Right lung (tissue), 5 donors: Measurements from ENCODE around the gene SATB2. TPM values are rescaled to one million over a fixed set of nuclear protein-coding genes. Genes with fewer than 3 reads are reported as not detected.

Experiments used
- DNase-seq, 2 donors: peaks; one replicate each; pipeline ENCODE4 v3.0.0-alpha.2; 2013
- polyA plus RNA-seq, 5 donors: library from polyadenylated mRNA; unstranded; fragments of 120-200 nt; gene quantifications; one replicate each; pipeline versions ENCODE4 v1.2.1 to v1.2.3, GENCODE V29; 2013; ENCODE audit warnings: inconsistent platforms in 1 of 5, low replicate concordance in 1 of 5; ENCODE audit not compliant: insufficient read length in 5 of 5, insufficient read depth in 1 of 5

The SATB2 gene
- polyA plus RNA-seq, 5 donors: 3.1 to 4.0 (median 3.4) TPM

- DNase-seq: no peak
Measured at GRCh38 chr2:199257261-199258224, 200.2 kb downstream of the SATB2 start.

DNA sequence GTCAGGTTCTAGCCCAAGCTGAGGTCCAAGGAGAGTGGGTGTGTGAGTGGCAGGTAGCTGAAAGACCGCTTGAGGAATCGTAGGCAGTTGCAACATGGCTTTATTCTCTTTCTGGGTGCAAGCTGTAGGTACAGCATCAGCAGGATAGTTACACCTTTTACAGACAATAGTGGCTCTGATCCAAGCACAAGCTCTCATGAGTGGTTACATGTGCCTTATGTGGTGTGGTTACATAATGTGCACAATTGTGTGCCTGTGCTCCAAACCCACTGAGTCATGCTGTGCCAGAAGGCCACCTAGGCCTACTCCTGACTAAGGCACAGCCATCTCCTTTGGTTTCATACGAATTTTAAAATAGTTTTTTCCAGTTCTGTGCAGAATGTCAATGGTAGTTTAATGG lies 227.6 kb downstream of the SATB2 start:
- no peak for DNase-seq

DNA sequence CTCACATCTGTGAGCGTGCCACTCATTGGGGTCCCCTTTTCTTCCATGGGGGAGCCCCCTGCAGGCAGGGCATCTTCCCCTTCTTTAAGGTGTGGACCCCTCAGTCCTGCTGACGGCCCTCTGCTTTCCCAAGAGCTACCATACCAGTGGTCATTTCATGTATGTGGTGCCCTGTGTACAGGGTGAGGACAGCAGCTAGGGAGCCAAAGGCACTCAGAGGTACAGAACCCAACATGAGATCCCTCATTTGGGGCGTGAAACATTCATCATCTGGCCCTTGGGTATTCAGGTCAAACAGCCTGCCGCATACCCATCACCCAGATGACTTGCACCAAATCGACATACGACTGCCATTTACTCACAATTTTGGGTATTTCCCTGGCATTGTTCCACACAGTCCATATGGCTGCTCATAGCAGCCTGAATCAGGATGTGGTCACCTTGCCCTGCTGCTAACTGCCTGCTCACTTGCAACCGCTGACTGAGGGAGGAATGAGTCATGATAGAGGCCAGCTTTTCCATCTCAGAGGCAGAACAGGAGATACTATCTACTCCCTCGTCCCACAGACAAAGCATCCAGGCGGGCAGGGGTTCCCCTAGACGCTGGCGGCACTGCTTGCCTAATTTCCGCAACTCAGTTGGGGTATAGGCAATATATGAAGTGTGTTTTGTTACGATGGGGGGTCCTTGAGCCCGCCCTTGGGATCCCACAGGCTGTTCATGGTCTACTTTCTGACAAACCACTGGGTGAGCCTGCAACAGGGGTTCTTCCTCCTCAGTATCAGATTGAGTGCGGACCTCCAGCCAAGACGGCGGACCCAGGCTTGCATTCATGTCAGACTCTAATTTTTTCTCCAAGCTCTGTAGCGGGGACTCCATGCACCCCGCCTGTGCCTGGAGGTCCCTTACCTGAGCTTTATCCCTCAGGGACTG lies 228.6 kb downstream of the SATB2 start:
- DNase-seq: no peak

GRCh38 chr2:199223791-199224190 lies 233.9 kb downstream of the SATB2 start:
- no peak for DNase-seq

GRCh38 chr2:199220920-199221319 lies 236.8 kb downstream of the SATB2 start:
- DNase-seq: no peak

DNA sequence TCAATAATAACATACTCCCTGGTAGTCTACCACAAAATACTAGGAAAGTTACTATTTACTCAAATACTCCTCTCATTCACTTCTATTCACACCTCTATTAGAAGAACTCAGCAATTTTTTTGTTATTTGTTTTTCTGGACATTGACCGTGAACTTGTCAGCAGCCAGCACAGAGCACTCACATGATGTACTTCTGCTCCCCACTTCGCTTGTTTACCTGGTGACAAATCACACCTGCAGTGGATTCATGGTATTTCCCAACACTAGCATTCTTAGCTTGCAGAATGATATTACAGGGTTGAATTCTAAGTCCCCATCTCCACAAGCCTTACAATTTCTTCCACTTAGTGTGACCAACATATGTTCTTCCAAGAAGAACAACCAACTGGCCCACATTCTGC lies 238.2 kb downstream of the SATB2 start:
- no peak for DNase-seq
